NCI-H1930 (cell line): ENCODE data around the gene COX7A2.

Experiments
- DNase-seq, 2 experiments: peaks; one replicate each; lab custom pipeline; 2025; lab: John Stamatoyannopoulos, UW

COX7A2 gene, protein sequence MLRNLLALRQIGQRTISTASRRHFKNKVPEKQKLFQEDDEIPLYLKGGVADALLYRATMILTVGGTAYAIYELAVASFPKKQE

DNA sequence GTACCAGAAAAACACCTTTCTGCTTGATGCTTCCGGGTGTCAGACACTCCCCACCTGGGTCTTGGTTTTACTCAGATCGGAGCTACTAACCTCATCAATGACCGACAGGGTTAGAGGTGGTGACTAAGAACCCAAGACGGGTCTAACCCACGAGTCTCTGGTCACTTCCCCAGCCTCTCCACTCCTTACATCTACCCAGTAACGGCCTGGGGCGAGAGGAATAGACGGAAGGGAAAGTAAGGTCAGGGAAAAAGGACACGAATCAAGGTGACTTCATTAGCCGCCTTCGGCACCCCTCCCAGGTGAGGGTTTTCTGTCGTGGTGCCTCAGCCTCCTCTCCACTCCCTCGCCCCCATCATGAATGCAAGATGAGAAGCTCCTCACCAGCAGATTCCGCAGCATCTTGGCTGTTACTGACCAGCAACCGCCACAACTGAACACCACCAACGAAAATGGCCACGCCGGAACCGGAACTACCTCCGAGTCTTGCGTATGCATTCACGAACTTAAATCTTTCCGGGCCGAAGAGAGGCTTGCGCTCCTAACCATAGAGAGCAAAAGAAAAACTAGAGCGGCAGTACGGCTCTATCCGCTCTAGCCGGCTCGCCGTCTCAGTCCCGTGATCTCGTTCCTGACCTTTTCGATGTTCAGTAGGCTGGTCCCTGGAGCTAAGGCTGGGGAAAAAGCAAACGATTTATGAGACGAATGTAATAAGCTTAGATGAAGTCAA lies at the start of gene COX7A2:
COX7A2 (minus strand) TSS at position 469 of the 730 bp plus-strand sequence; CDS start at position 402, 67 bp downstream.
- peak; percentile 91 to 94 for DNase-seq

DNA sequence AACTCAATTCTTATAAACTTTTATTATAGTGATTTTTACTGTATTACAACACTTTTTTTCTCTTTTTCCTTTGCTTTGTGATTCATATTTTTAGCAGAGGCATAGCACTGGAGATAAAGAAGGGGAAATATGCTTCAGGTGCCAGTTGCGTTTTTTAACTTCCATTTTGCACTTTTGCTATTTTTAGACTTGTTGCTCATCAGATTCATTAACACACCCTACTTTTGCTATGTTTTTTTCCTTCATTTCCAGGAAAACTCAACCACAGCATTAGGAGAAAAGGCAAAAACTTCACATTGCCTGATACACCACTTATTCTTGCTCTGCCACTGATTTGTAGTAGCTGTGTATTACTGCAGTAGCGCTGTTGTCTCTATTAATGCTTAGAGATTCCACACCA lies 49.0 kb upstream of the COX7A2 start:
- DNase-seq: no peak

DNA sequence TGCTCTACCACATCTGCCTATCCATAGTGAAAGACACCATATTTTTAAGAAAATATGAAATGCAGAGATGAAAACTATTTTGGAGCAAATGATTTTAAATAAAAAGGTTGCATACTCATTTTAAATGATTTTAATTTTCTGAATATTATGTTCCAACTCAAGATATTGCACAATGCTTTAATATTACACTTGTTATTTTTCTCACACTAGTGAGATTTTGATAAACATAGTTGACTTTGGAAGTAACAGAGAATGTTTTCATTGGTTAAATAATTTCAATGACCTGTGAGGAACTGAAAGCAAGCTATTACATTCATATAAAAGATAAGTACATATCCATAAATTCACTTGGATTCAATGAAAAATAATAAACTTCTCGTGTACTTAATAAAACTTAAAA lies 48.1 kb upstream of the COX7A2 start:
- DNase-seq: no peak

DNA sequence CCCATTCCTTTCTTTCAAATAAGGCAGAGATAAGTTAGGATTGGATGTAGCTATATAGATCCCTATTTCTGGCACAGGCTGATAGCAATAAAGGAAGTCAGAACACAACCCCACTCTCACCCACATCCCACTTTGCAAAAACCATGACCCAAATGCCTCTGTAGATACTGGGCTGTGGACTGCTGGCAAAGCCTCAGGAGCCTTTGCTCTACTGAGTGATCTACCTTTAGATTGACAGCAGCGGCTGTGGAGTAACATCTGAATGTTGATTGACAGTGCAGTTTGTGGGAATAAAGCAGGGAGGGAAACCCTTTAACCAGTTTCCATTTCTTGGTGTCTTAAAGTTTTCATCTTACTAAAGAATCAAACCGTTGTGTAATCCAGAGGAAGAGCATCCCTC lies 47.7 kb upstream of the COX7A2 start:
- DNase-seq: no peak

DNA sequence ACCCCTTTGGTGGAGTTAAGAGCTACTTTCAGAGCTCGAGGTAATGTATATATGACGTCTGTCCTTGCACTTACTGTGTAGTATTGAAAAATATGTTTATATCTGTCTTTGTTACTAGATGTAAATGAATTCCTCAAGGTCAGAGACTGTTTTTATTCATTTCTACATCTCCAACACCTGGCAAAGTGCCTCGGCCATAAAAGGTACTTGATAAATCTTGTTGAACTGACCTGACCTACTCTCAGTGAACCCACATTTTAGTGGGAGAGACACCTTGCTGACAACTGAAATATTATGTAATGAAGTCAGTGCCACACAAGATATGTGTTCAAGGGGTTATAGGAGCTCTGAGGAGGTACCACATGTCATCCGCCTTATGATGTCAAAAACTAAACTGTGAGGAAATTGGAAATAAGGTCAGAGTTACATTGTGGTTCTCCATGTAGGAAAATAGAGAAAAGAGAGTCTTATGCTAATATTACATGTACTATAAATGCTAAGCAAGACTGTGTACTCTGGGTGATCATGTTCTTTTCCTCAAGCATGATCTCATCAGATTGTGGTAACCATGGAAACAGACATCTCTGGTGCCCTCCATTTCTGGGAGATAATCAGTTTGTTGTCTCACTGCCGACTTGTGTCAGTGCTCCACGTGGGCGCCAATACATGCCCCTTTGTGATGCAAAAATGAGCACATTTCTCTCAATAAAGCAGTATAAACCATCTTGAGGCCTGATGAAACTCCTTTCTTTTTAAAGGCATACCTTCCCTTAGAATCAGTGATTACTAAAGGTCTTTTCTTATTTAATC lies 46.7 kb upstream of the COX7A2 start:
- no peak for DNase-seq

DNA sequence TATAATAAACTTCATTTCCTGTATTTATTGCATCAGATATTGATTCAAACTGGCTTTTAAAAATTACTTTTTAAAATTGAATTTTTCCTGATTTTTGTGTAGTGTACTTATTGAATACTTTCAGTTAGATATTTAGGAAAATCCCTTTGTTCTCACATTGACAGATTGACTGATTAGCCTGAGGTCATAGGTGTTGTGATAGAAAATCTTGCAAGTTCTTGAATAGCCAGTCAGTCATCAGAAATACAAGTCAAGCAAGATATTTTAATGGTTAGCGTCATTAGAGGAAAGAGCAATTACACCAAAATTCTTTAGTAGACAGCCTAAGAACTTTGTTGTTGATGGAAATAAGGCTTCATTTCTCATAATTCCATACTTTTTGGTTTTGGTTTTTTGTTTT lies 44.4 kb upstream of the COX7A2 start:
- DNase-seq: no peak

DNA sequence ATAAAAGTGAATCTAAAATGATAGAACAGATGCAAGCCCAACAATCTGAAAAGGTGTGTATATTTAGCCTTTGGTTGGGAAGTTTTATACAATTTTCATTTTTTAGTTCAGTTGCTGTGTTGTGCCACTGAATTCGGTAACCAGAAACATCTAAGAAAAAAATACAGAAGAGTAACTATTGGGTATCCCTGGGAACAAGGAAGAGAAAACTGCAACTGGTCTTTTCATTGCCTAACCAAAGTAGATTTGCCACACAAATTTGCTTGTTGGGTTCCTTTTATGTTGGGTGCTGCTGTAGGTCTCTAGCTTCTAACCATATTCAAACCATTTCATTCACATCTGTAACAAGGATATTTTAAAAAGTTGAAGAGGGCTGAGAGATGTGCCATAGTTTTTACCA lies 43.8 kb upstream of the COX7A2 start:
- no peak for DNase-seq

DNA sequence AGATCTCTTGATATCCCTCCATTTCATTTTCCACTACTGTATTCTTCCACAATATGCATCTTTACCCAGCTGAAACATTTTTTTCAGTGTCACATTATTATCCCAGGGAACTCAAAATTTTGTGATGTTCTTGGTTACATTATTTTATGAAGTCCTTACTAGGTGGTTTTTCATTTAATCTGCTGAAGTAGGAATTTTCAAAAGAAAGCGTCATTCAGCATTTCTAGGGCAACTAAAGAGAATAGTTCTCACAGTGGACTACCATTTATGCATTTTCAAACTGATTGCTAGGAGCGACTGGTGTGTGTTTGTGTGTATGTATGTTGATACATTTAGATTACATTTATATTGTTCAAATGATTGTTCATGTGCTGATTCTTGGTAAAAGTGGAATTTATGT lies 43.4 kb upstream of the COX7A2 start:
- DNase-seq: no peak

DNA sequence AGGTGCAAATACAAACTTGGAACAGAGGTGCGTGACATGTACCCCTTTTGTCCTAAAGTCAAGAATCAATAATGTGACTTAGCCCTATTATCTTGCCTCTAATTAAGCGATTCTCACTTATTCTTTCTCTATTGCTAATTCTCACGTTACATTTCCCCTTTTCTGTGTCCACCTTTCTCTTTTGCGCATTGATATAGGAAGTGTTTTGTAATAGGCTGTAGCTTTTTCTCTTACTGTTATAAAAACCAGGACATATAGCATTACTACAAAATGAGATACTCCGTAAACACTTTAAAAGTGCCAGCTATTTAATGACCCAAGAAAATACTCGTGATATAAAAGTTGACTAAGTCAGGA lies 41.7 kb upstream of the COX7A2 start:
- no peak for DNase-seq

DNA sequence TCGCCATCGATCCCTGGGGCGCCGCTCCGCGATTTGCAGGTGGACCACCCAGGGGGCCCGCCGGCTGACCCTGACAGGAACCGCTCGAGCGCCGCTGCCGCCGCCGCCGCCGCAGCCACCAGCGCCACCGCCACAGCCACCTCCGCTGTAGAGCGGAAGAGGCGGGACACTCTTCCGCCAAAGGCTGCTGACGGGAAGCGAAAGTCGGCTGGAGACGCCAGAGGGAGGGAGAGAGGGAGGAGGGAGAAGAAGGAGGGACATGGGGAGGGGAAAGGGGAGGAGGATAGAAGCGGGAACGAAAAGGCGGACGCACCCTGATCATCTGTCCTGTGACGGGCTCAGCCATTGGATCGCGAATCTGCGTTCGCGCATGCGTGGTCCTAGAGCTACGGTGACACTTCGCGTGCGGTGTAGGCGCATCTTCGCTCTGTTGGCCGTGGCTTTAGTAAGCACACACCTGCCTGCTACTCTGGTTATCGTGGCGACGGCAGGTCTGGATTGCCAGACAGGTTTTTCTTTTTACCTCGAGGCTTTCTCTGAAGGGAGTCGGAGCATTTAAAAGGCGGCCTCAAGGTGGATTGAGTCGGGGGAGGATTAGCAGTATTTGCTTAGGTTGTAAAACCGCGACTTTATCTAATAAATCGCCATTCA lies 41.2 kb upstream of the COX7A2 start, which contains the start of gene TMEM30A:
TMEM30A (minus strand) TSS at position 161 of the 651 bp plus-strand sequence; CDS start at position 7, 154 bp downstream.
- peak; percentile 95 to 96 for DNase-seq

DNA sequence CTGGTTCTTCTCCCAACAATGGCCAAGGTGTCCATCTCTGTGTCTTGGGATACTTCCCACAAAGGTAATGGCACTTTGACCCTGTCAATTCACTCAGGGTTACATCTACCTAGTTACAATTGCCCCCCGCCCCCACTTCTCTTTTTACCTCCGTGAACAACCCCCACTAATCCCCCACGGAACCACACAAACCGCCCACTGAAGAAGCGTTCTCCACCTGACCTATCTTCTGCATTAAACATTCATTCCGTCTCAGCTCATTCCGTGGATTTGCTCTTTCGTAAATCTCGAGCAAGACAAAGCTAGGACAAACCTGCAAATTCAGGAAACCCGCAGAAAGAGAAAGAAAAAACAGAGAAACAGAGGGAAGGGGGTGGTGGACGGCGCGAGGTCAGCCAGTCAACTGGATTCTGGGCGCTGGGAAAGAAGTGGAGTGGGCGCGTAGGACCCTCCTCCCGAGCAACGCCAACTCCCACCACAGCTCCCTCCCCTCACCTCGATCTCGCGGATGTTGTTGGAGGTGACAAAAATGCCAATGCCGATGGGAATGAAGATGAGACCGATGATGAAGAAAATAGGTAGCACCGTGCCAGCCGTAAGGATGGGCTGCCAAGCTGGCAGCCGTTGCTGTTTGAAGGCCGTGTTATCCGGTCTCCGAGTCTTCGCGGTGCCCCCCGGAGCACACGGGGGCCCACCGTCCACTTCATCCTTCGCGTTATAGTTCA lies 40.5 kb upstream of the COX7A2 start:
- DNase-seq: no peak

DNA sequence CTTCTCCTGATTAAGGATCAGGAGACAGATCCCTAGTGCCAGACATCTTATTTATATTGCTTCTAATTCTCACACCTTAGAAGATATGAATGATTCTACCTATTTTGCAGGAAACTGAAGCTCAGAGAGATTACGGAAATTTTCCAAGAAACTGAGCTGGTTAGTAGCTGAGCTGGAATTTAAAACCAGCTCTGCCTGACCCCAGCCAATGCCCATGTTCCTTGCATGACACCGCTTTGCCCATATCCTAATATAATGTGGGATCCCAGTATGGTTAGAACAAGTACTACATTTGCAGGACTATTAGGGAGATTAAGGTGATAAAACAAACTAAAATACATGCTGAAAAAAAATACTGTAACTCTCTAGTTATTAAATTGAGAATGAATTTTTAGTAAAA lies 39.1 kb upstream of the COX7A2 start:
- no peak for DNase-seq

DNA sequence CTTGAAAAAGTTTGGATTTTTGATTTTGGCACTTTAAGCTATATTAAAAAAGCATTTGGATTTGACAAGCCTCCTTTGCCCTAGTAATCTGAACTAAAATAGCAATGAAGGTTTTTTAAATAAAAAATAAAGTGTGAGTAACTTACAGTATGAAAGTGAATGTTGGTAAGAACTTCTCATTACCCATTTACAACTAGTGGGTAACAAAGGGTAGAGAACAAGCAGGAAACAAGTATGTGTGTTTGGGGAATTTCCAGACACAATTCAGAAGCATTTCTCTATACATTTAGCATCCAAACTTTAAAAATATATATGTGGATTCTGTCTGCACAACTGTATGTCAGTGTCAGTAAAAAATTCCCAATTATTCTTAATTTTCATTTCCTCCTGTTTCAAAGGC lies 38.1 kb upstream of the COX7A2 start:
- DNase-seq: no peak

DNA sequence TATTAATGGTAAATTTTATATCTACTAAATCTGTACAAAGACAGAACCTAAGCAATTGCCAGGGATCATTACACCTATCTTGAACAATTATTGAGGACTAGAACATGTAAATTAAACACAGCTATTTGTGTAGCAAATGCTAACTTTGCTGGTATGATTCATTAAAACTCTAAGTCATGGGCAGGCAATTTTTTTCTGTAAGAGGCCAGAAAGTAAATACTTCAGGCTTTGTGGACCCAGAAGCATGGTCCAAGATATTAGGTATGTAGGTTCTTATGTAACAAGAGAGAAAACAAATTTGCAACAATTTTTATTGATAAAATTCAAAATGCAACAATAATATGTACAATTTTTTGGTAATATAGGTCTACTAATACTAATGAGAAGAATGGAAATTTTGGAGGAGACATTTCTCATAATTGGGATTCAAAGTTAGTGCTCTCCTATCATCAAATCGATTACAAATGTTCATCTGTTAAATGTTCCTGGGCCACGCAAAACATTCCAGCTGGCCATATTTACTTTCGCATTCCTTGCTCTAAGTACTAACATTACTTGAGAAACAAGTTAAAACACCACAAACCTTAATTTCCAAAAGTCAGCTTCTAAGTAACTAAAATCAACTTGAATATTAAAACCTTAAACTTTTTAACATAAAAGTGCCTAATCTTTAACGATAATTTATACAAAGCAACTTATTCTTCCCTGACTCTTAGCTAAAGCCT lies 36.7 kb upstream of the COX7A2 start:
- no peak for DNase-seq

DNA sequence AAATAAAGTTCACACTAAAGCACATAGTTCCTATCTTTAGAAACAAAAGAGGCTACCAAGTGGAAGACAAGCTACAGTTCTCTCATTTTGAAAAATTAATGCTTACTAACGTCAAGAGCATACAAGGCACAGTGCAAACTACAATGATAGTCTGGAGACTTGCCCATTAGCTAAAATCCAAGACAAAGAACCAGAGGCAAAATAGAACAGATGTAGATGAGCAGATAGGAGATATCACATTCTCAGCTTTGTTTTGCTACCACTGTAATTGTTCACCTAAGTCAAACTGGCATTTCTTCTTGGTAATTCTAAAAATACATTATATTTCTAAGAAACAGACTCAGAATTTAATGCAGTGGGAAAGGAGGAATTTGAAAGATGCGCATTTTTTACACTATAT lies 35.8 kb upstream of the COX7A2 start:
- DNase-seq: no peak

DNA sequence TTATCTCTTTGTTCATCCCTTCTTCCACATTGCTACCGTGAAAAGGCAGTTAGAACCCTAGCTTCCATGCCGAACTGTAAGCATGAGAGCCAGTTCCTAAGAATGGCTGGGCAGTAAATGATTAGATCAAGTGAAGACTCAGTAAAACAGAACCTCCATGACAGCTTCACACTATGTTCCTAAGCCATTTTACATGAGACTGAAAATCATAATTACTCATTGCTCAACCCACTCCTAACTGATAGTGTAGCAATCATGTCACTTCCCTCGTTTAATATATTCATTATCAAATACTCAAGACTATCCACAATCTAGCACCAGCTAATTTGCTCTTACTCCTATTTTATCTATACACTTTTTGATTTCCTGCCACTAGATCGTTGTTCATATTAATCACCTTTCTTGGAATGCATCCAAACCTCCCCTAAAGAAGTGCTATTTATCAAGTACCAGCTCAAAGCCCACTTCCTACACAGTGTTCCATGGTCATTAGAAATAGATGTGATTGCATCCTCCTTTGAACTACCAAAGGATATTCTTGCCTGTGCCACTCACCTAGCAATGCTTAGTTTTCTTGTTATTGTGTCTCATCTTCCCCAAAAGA lies 35.0 kb upstream of the COX7A2 start:
- no peak for DNase-seq

DNA sequence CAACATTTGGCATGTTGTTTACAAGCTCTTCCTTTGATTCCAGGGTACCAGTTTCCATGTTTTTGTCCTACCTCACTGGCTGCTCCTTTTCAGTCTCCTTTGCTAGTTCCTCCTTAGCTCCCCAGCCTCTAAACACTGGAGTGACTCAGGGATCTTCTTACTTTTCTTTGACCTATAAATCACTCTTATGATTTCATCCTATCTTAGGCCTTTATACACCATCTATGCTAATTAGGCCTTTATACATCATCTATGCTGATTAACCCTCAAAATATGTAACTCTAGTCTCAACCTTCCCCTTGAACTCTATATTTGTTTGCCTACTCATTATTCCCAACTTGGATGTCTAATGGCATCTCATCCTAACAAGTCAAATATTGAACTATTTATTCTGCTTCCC lies 31.5 kb upstream of the COX7A2 start:
- DNase-seq: no peak

DNA sequence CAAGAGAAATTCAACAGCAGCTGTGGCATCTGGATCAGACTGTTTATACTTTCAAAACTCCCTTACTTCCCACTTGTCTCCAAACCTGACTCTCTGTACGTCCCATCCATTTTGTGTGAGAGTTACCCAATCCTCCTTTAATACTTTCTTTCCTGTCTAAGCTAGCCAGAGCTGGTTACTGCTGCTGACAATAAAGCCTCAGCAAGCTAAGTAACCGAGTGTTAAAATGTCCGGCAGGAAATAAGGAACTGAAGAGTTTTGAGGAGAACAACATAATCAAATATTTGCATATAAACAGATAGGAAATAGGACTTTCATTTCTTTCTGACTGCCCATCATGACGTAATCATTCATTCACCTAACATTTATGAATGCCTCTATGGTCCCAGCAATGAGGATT lies 29.4 kb upstream of the COX7A2 start:
- DNase-seq: no peak

DNA sequence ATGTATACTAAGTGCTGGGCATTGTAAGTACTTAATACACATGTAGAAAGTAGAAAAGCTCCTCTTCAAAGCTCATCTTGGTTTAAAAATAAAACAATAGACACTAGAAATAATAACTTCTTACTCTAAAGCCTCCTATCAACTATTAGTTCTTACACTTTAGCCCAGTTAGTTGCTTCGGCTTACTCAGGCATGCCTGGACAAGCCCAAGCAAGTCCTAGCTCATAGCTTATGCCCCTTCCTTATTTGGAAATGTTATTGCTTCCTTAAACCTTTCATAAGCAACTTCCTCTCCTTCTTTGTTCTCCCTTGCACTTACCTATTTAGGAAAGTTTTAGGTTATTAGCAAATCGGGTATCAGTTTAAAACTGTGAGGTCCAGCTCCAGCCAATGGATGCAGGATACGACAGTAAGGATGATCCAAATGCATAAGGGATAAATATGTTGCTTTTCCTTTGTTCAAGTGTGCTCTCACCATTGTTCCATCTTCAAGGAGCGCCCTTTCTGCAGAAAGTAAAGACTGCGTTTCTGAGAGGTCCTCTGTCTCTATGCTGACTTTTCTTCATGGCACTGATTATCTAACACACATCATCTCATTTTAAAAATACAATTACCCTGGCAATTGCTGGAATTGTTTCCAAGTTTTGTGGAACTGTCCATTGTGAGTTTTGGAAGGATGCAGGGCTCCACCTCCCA lies 28.7 kb upstream of the COX7A2 start:
- no peak for DNase-seq

DNA sequence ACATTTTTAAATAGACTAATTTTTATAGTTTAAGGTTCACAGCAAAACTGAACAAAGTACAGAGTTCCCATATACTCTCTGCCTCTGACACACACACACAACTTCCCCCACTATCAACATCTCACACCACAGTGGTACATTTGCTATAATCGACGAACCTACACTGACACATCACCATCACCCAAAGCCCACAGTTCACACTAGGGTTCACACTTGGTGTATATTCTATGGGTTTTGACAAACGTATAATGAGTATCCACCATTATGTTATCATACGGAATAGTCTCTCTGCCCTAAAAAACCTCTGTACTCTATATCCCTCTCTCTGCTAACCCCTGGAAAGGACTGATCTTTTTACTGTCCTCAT lies 25.4 kb upstream of the COX7A2 start:
- DNase-seq: no peak
